Measurements from ENCODE around the gene PDE4DIP.
"Not testable (repeated sequence)": the region's sequence is repeated elsewhere in the genome, so short reads cannot be mapped to it uniquely, and the experiment has no call there.

- not testable (repeated sequence) for TF ChIP-seq POLR2AphosphoS5 (IDR thresholded peaks at IDR 0.05); EP300 (conservative IDR thresholded peaks at IDR 0.05; ENCODE audit: poor library complexity, severe bottlenecking)
- TF ChIP-seq, protein P1, sequence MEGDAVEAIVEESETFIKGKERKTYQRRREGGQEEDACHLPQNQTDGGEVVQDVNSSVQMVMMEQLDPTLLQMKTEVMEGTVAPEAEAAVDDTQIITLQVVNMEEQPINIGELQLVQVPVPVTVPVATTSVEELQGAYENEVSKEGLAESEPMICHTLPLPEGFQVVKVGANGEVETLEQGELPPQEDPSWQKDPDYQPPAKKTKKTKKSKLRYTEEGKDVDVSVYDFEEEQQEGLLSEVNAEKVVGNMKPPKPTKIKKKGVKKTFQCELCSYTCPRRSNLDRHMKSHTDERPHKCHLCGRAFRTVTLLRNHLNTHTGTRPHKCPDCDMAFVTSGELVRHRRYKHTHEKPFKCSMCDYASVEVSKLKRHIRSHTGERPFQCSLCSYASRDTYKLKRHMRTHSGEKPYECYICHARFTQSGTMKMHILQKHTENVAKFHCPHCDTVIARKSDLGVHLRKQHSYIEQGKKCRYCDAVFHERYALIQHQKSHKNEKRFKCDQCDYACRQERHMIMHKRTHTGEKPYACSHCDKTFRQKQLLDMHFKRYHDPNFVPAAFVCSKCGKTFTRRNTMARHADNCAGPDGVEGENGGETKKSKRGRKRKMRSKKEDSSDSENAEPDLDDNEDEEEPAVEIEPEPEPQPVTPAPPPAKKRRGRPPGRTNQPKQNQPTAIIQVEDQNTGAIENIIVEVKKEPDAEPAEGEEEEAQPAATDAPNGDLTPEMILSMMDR (IDR thresholded peaks at IDR 0.05; ENCODE audit: poor library complexity, severe bottlenecking) = not testable (repeated sequence)
Observed at GRCh38 chr1:148918836-148919447, 74.7 kb downstream of the PDE4DIP start.

All from neural cell (in vitro differentiated cells).